CD14-positive monocyte (primary cell): ENCODE results near the gene EEIG1. TPM values are rescaled to one million over a fixed set of nuclear protein-coding genes. Genes with fewer than 3 reads are reported as not detected.

Source experiments
- DNase-seq, 3 donors: peaks; one replicate each; pipeline ENCODE4 v3.0.0-alpha.2; 2011 to 2022
- H2AFZ ChIP-seq: 2 replicates; pipeline ENCODE4 v1.6.0; 2012; ENCODE audit warnings: mild to moderate bottlenecking, low read depth, low read length, inconsistent platforms; ENCODE audit not compliant: insufficient read depth, poor library complexity, severe bottlenecking
- H3K27ac ChIP-seq, 2 donors: 1 replicate in 1 of 2; 2 replicates in 1 of 2; pipeline ENCODE4 v1.5.1; 2012 to 2013; ENCODE audit warnings: low read length in 2 of 2, control low read depth in 1 of 2, inconsistent platforms in 1 of 2, low read depth in 1 of 2, mild to moderate bottlenecking in 1 of 2
- H3K27me3 ChIP-seq, 2 donors: one replicate each; pipeline versions ENCODE4 v1.6.0 to v1.6.1; 2011 to 2013; ENCODE audit warnings: low read length in 2 of 2; ENCODE audit not compliant: control insufficient read depth in 2 of 2, insufficient read depth in 2 of 2
- H3K36me3 ChIP-seq, 2 donors: replicated peaks in 1 of 2; 1 replicate in 1 of 2; 2 replicates in 1 of 2; pipeline versions ENCODE4 v1.5.1 to v1.6.1; 2012 to 2013; ENCODE audit warnings: low read length in 2 of 2, control low read depth in 1 of 2, inconsistent platforms in 1 of 2, mild to moderate bottlenecking in 1 of 2; ENCODE audit not compliant: insufficient read depth in 2 of 2, control insufficient read depth in 1 of 2
- H3K4me1 ChIP-seq, 2 donors: 1 replicate in 1 of 2; 2 replicates in 1 of 2; pipeline versions ENCODE4 v1.5.1 to v1.6.1; 2012 to 2013; ENCODE audit warnings: low read length in 2 of 2, control low read depth in 1 of 2, inconsistent platforms in 1 of 2, mild to moderate bottlenecking in 1 of 2, moderate library complexity in 1 of 2; ENCODE audit not compliant: insufficient read depth in 2 of 2, control insufficient read depth in 1 of 2
- H3K4me2 ChIP-seq: replicated peaks from 2 replicates; pipeline ENCODE3; 2012; ENCODE audit warnings: low read length, moderate library complexity, mild to moderate bottlenecking; ENCODE audit not compliant: poor library complexity, severe bottlenecking; ENCODE audit errors: extremely low read depth
- H3K4me3 ChIP-seq, 3 experiments: fragments of 200-600 bp in 1 of 3; sonication (generic) in 1 of 3; replicated peaks in 1 of 3; 1 replicate in 2 of 3; 2 replicates in 1 of 3; pipeline ENCODE4 v1.5.1; 2011 to 2013; ENCODE audit warnings: low read length in 3 of 3, mild to moderate bottlenecking in 3 of 3, control low read depth in 2 of 3, low read depth in 2 of 3, inconsistent platforms in 1 of 3, moderate library complexity in 1 of 3
- H3K79me2 ChIP-seq: 2 replicates; pipeline ENCODE4 v1.6.0; 2012; ENCODE audit warnings: mild to moderate bottlenecking, control low read depth, inconsistent platforms, low read length, moderate library complexity; ENCODE audit not compliant: insufficient read depth
- H3K9ac ChIP-seq: 2 replicates; pipeline ENCODE4 v1.6.0; 2017; ENCODE audit warnings: low read length, mild to moderate bottlenecking; ENCODE audit not compliant: insufficient read depth, poor library complexity, severe bottlenecking
- H3K9me3 ChIP-seq, 2 donors: replicated peaks in 1 of 2; 1 replicate in 1 of 2; 2 replicates in 1 of 2; pipeline versions ENCODE4 v1.5.1 to v1.6.1; 2012 to 2013; ENCODE audit warnings: low read length in 2 of 2, control low read depth in 1 of 2; ENCODE audit not compliant: control insufficient read depth in 1 of 2, insufficient read depth in 1 of 2
- H4K20me1 ChIP-seq: 2 replicates; pipeline ENCODE4 v1.6.0; 2012; ENCODE audit warnings: mild to moderate bottlenecking, low read length, control low read depth, moderate library complexity; ENCODE audit not compliant: insufficient read depth
- H3K27ac Mint-ChIP-seq, 7 donors: one replicate each; pipeline ENCODE4 v1.8.0; 2020; ENCODE audit warnings: mild to moderate bottlenecking in 7 of 7, mixed read lengths in 7 of 7, moderate library complexity in 6 of 7, inconsistent platforms in 2 of 7
- H3K27me3 Mint-ChIP-seq, 3 donors: one replicate each; pipeline ENCODE4 v1.8.0; 2021 to 2022; ENCODE audit warnings: low read depth in 3 of 3, mild to moderate bottlenecking in 3 of 3, mixed read lengths in 3 of 3, moderate library complexity in 3 of 3, inconsistent platforms in 1 of 3
- H3K36me3 Mint-ChIP-seq, 2 donors: one replicate each; pipeline ENCODE4 v1.8.0; 2020; ENCODE audit warnings: mixed read lengths in 2 of 2, inconsistent platforms in 1 of 2, mild to moderate bottlenecking in 1 of 2
- H3K4me1 Mint-ChIP-seq: one replicate; pipeline ENCODE4 v1.8.0; 2020; ENCODE audit warnings: mild to moderate bottlenecking, mixed read lengths
- H3K4me3 Mint-ChIP-seq, 2 donors: one replicate each; pipeline ENCODE4 v1.8.0; 2020; ENCODE audit warnings: mild to moderate bottlenecking in 2 of 2, mixed read lengths in 2 of 2, moderate library complexity in 1 of 2
- H3K9me3 Mint-ChIP-seq, 7 donors: one replicate each; pipeline ENCODE4 v1.8.0; 2020 to 2022; ENCODE audit warnings: mixed read lengths in 7 of 7, mild to moderate bottlenecking in 6 of 7, moderate library complexity in 6 of 7, inconsistent platforms in 2 of 7
- CTCF ChIP-seq: fragments of 200-600 bp; IDR thresholded peaks from one replicate; pipeline ENCODE4 v1.8.0; 2022; ENCODE audit warnings: antibody characterized with exemption, mild to moderate bottlenecking
- WGBS: methylation state at CpG from one replicate; pipeline ENCODE4 v1.1.5; 2013; ENCODE audit warnings: missing lambda C conversion rate; ENCODE audit not compliant: insufficient coverage; 5-methylcytosine and 5-hydroxymethylcytosine counted together
- intact Hi-C, 2 donors: fragments of 100-400 bp; cut with micrococcal nuclease; formaldehyde crosslinking; loops; one replicate each; pipeline versions ENCODE4 v1.15.0 to v1.15.1; 2023
- polyA plus RNA-seq, 3 donors: library from polyadenylated mRNA; depleted of rRNA in 1 of 3; unstranded in 2 of 3; stranded (reverse) in 1 of 3; fragments of 300-500 nt in 2 of 3; fragments of >200 nt in 1 of 3; fragmentation: Illumina TruSeq in 2 of 3; gene quantifications; 1 replicate in 2 of 3; 2 replicates in 1 of 3; pipeline ENCODE4 v1.2.3, GENCODE V29; 2012 to 2021

The EEIG1 gene
- polyA plus RNA-seq, 3 donors: 0.86 to 2.3 (median 2.1) TPM

GRCh38 chr9:127974769-127975261 is 6.0 kb downstream of the EEIG1 start:
- no peak overlapping the region for H3K4me3 ChIP-seq
- peaks cover 12% of the 10 kb centered on the region for H4K20me1 ChIP-seq
- Mint-ChIP-seq H3K4me3 (no peak overlapping the region), H3K27me3 (peaks cover 11 to 15% (median 12%) of the 10 kb centered on the region in 3 donors), H3K27ac (no peak overlapping the region), H3K4me1 (peaks cover 25% of the 10 kb centered on the region), H3K9me3 (peaks cover 0 to 4% (median 0%) of the 10 kb centered on the region in 7 donors), H3K36me3 (peaks cover 0 to 3% of the 10 kb centered on the region in 2 donors)
- intact Hi-C loops: no loop called here
- peaks cover 4 to 9% of the 10 kb centered on the region in 2 donors for H3K27me3 ChIP-seq
- H3K4me1 ChIP-seq: peaks cover 17 to 28% of the 10 kb centered on the region in 2 donors
- H3K27ac ChIP-seq: no peak overlapping the region
- no peaks in the 10 kb centered on the region for H3K9me3 ChIP-seq
- DNase-seq: peak in 1 of 3 donors; percentile 2
- TF ChIP-seq CTCF: no peak
- H3K79me2 ChIP-seq: no peaks in the 10 kb centered on the region
- no peak overlapping the region for H3K4me2 ChIP-seq
- H3K36me3 ChIP-seq: no peaks in the 10 kb centered on the region
- no peak overlapping the region for H3K9ac ChIP-seq
- no peak overlapping the region for H2AFZ ChIP-seq
- WGBS: 97% methylated on average over 5 of the region's 10 CpGs

GRCh38 chr9:127974001-127974768 is 6.6 kb downstream of the EEIG1 start:
- TF ChIP-seq CTCF: no peak
- H3K9me3 Mint-ChIP-seq: peaks cover 0 to 2% (median 0%) of the 10 kb centered on the region in 7 donors
- no peaks in the 10 kb centered on the region for H3K79me2 ChIP-seq
- H3K27me3 ChIP-seq: peaks cover 0 to 3% of the 10 kb centered on the region in 2 donors
- intact Hi-C loops: no loop called here
- H3K4me3 ChIP-seq: no peak overlapping the region
- peaks cover 19% of the 10 kb centered on the region for H3K4me1 Mint-ChIP-seq
- no peaks in the 10 kb centered on the region for H3K9me3 ChIP-seq
- peak overlapping the region in 1 of 2 donors; percentile 14 for H3K4me3 Mint-ChIP-seq
- peaks cover 0 to 2% of the 10 kb centered on the region in 2 donors for H3K36me3 Mint-ChIP-seq
- WGBS: 75% methylated on average over 10 of the region's 12 CpGs
- H3K27me3 Mint-ChIP-seq: peaks cover 5 to 9% (median 8%) of the 10 kb centered on the region in 3 donors
- H3K36me3 ChIP-seq: no peaks in the 10 kb centered on the region
- no peak overlapping the region for H3K4me2 ChIP-seq
- peaks cover 10 to 21% of the 10 kb centered on the region in 2 donors for H3K4me1 ChIP-seq
- H3K27ac ChIP-seq: no peak overlapping the region
- H3K27ac Mint-ChIP-seq: no peak overlapping the region
- no peak for DNase-seq
- H4K20me1 ChIP-seq: peaks cover 10% of the 10 kb centered on the region
- no peak overlapping the region for H3K9ac ChIP-seq
- no peak overlapping the region for H2AFZ ChIP-seq
